ENCODE results near the gene KIAA1217. TPM values are rescaled to one million over a fixed set of nuclear protein-coding genes. Genes with fewer than 3 reads are reported as not detected.
A peak's percentile ranks its signal among the peaks of the same experiment; 100 is the strongest.

KIAA1217 gene
- total RNA-seq, 1 experiment from 2014 or later = 171 TPM

DNA sequence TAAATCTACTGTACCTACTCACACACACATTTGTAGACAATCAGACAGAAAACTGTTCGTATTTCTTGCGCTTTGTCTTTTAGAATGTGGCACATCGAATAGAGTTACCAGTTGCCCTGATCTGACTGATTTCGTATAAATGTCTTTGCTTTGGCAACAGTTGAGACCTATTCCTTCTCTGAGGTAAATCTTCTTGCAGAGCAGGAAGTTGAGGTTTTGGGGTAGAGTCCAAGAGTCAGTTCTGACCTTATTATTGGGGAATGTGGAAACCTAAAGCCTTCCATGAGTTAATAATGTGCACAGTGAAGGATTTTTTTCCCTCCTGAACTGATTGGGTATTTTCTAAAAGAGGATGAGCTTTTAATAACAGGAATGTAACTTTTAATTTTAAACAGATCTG, 135.3 kb downstream of the KIAA1217 start:
- no TSS peak for BruUV-seq (replicated peaks)
- POLR2A ChIA-PET = no interaction called here

DNA sequence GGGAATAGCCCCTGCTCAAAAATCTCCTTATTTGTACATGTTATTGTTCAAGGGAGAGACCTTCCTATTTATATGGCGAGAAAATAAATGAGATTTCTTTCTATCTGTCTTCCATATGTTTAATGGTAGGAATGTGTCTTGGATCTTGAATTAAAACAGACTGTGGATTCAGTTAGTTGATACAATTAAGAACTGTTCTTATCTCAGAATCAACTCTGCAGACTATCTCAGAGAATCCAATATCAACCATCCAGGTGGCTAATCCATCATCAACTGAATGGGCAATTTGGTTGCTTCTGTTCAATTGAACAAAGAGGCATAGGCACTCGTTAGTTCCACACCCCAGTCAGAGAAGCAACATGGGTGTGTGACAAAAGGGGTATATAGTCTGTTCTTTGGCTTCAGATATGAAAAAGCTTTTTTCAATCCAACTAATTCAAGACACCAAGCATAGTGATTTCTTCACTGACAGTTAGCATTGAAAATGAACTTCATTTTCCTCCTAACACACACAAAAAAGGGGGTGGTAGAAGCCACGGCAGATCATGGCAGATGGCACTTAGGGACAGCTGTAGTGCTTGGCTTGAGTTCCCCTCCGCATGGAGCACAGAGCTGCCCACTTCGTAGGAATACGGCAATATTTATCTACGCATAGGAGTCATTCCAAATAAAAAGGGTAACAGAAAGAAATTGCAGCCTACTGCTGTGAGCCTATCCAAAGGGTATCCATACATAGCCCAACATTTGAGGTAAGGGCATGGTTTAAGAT, 135.9 kb downstream of the KIAA1217 start:
- no peaks in the 10 kb centered on the region for H3K9me3 ChIP-seq
- TF ChIP-seq, protein P1, sequence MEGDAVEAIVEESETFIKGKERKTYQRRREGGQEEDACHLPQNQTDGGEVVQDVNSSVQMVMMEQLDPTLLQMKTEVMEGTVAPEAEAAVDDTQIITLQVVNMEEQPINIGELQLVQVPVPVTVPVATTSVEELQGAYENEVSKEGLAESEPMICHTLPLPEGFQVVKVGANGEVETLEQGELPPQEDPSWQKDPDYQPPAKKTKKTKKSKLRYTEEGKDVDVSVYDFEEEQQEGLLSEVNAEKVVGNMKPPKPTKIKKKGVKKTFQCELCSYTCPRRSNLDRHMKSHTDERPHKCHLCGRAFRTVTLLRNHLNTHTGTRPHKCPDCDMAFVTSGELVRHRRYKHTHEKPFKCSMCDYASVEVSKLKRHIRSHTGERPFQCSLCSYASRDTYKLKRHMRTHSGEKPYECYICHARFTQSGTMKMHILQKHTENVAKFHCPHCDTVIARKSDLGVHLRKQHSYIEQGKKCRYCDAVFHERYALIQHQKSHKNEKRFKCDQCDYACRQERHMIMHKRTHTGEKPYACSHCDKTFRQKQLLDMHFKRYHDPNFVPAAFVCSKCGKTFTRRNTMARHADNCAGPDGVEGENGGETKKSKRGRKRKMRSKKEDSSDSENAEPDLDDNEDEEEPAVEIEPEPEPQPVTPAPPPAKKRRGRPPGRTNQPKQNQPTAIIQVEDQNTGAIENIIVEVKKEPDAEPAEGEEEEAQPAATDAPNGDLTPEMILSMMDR (IDR thresholded peaks at IDR 0.05; ENCODE audit: insufficient read depth in 1 of 2, low read depth in 1 of 2, low read length in 1 of 2, severe bottlenecking in 1 of 2, unreplicated experiment in 1 of 2) = no peak
- H3K4me3 ChIP-seq (ENCODE audit: low read depth, low read length) = no peak overlapping the region
- DNase-seq = no peak
- Mint-ChIP-seq H3K36me3 (ENCODE audit: insufficient read depth, unreplicated experiment) (peaks cover 13% of the 10 kb centered on the region), H3K4me1 (ENCODE audit: low read depth, unreplicated experiment) (peaks cover 18% of the 10 kb centered on the region), H3K9me3 (ENCODE audit: unreplicated experiment) (no peaks in the 10 kb centered on the region), H3K27ac (ENCODE audit: unreplicated experiment) (peak overlapping the region; percentile 30), H3K27me3 (ENCODE audit: insufficient read depth, unreplicated experiment) (no peaks in the 10 kb centered on the region), H3K4me3 (ENCODE audit: unreplicated experiment) (no peak overlapping the region)
- no peaks in the 10 kb centered on the region for H3K36me3 ChIP-seq (ENCODE audit: control insufficient read depth, insufficient read depth, low read length)
- intact Hi-C loops (cut with micrococcal nuclease; ENCODE audit: unreplicated experiment) = no loop called here
- peaks cover 22% of the 10 kb centered on the region for H3K4me1 ChIP-seq
- BruUV-seq (replicated peaks) = no TSS peak
- ChIA-PET CTCF (no interaction called here), POLR2A (no interaction called here)
- no peaks in the 10 kb centered on the region for H3K27me3 ChIP-seq (replicated peaks; ENCODE audit: control insufficient read depth, insufficient read depth, low read length)

More for the DNA sequence above, 135.3 kb downstream of the KIAA1217 start:
- peaks cover 9% of the 10 kb centered on the region for H3K36me3 Mint-ChIP-seq (ENCODE audit: insufficient read depth, unreplicated experiment)
- intact Hi-C loops (cut with micrococcal nuclease; ENCODE audit: unreplicated experiment) = no loop called here
- Histone ChIP-seq H3K9me3 (no peaks in the 10 kb centered on the region), H3K4me3 (ENCODE audit: low read depth, low read length) (no peak overlapping the region), H3K36me3 (ENCODE audit: control insufficient read depth, insufficient read depth, low read length) (no peaks in the 10 kb centered on the region), H3K27me3 (replicated peaks; ENCODE audit: control insufficient read depth, insufficient read depth, low read length) (no peaks in the 10 kb centered on the region), H3K4me1 (peaks cover 22% of the 10 kb centered on the region)
- peak overlapping the region; percentile 30 for H3K27ac Mint-ChIP-seq (ENCODE audit: unreplicated experiment)
- DNase-seq = no peak
- CTCF ChIA-PET = interaction anchor here (1.2 kb wide), 1 partner anchor 25 kb away, joined by 3 read pairs; no protein-coding TSS in a partner anchor
- no peaks in the 10 kb centered on the region for H3K9me3 Mint-ChIP-seq (ENCODE audit: unreplicated experiment)
- TF ChIP-seq, protein P1 (IDR thresholded peaks at IDR 0.05; ENCODE audit: insufficient read depth in 1 of 2, low read depth in 1 of 2, low read length in 1 of 2, severe bottlenecking in 1 of 2, unreplicated experiment in 1 of 2) = no peak
- no peak overlapping the region for H3K4me3 Mint-ChIP-seq (ENCODE audit: unreplicated experiment)
- peaks cover 24% of the 10 kb centered on the region for H3K4me1 Mint-ChIP-seq (ENCODE audit: low read depth, unreplicated experiment)
- no peaks in the 10 kb centered on the region for H3K27me3 Mint-ChIP-seq (ENCODE audit: insufficient read depth, unreplicated experiment)

DNA sequence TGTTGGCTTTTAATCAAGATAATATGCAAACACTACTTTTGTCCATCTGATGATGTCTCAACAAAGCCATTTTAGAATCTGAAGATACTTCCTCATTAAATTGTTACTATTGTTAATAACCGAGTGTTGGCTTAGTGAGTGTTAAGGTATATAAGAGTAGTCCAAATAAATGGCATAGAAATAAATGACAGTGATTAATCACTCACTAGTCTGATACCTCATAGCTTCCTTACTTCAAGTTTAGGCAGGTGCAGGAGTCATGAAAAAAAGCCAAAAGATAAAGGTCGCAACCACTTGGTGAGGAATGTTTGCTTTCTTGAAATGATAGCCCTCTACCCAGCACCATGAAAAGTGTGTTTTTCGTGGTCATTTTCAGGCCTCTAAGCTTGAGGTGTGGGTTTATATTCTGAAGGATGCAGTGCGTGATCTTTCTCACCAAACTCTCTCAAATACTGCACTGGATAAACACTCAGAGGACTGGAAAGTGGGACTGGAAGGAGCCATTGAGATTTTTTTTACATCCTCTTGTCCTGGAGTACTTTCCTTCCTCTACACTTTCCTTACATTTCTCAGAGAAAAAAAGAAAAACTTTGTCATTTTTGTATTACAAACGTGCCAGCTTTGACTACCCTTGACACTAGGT, 138.1 kb downstream of the KIAA1217 start:
- Histone ChIP-seq H3K36me3 (ENCODE audit: control insufficient read depth, insufficient read depth, low read length) (no peaks in the 10 kb centered on the region), H3K9me3 (no peaks in the 10 kb centered on the region), H3K4me1 (peaks cover 22% of the 10 kb centered on the region), H3K4me3 (ENCODE audit: low read depth, low read length) (no peak overlapping the region), H3K27me3 (replicated peaks; ENCODE audit: control insufficient read depth, insufficient read depth, low read length) (no peaks in the 10 kb centered on the region)
- H3K27me3 Mint-ChIP-seq (ENCODE audit: insufficient read depth, unreplicated experiment) = no peaks in the 10 kb centered on the region
- H3K9me3 Mint-ChIP-seq (ENCODE audit: unreplicated experiment) = no peaks in the 10 kb centered on the region
- ChIA-PET CTCF (no interaction called here), POLR2A (no interaction called here)
- no peak overlapping the region for H3K27ac Mint-ChIP-seq (ENCODE audit: unreplicated experiment)
- peaks cover 12% of the 10 kb centered on the region for H3K36me3 Mint-ChIP-seq (ENCODE audit: insufficient read depth, unreplicated experiment)
- intact Hi-C loops (cut with micrococcal nuclease; ENCODE audit: unreplicated experiment) = no loop called here
- no TSS peak for BruUV-seq (replicated peaks)
- TF ChIP-seq, protein P1 (IDR thresholded peaks at IDR 0.05; ENCODE audit: insufficient read depth in 1 of 2, low read depth in 1 of 2, low read length in 1 of 2, severe bottlenecking in 1 of 2, unreplicated experiment in 1 of 2) = no peak
- no peak overlapping the region for H3K4me3 Mint-ChIP-seq (ENCODE audit: unreplicated experiment)
- H3K4me1 Mint-ChIP-seq (ENCODE audit: low read depth, unreplicated experiment) = peaks cover 9% of the 10 kb centered on the region
- DNase-seq = no peak

Data from Caco-2 (cell line).